ENCODE results near the gene SHOC2.

DNA sequence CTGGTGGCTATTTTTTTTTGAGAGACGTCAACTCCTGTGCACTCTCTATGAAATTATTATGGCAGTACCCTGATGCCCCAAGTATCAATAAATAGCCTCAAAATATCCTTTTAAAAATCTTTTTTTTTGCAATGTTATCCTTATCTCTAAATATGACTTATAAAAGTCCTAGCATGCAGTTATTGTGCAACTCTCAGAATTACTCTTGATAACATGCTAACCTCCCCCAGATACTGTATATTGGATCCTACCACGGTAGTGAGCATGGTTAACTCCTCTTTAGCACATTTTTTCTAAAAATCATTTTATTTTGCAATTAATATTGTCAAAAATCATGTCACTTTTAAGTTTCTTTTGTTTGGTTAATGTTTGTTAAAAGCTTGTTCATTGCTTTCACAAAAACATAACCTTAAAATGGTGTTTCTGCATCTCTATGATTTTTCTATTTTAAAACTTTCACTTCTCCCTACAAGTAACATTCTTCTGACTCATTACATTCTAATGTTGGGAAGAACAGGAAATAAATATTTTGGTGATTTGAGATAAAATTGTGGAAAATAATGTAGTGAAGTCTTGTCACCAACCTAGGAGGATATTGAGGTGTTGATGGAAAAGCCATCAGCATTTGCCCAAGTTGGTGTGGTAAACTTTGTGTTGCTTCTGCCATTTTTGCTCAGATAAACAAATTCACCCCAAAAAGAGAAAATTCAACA, 115.3 kb downstream of the SHOC2 start:
- TF ChIP-seq TAF1 (IDR thresholded peaks at IDR 0.05; ENCODE audit: borderline replicate concordance, low read depth, low read length): no peak
- no peak for TF ChIP-seq POLR2AphosphoS5 (IDR thresholded peaks at IDR 0.05; ENCODE audit: low read depth, low read length)
- no peak for TF ChIP-seq POLR2A (IDR thresholded peaks at IDR 0.05; ENCODE audit: low read depth, low read length)

Data from GM12892 (cell line).